ENCODE results near the gene COX7A1. TPM values are rescaled to one million over a fixed set of nuclear protein-coding genes. Genes with fewer than 3 reads are reported as not detected.
A peak's percentile ranks its signal among the peaks of the same experiment; 100 is the strongest.

The COX7A1 gene
- not detected in 2 replicates for total RNA-seq (2021)
- long read RNA-seq: 0 reads

GRCh38 chr19:36152352-36153091 lies at the start of gene COX7A1:
Gene COX7A1, minus strand, starts transcription at chr19:36152447. Its CDS starts 40 bp downstream, at chr19:36152407.
- H2BK5ac ChIP-seq (ENCODE audit: insufficient read length, low read length): no peak within 1 kb of the TSS
- H3K9me3 ChIP-seq (ENCODE audit: control insufficient read depth, low read depth, low read length): no peaks in the 10 kb centered on the region
- H2BK120ac ChIP-seq (ENCODE audit: low read depth, low read length, poor library complexity, severe bottlenecking): no peak within 1 kb of the TSS
- H3K27ac ChIP-seq (ENCODE audit: insufficient read length, low read depth, low read length): no peak within 1 kb of the TSS
- no peak within 1 kb of the TSS for H4K8ac ChIP-seq (replicated peaks; ENCODE audit: insufficient read length, low read depth, low read length)
- Mint-ChIP-seq H3K4me3 (no peak within 1 kb of the TSS), H3K27me3 (ENCODE audit: low read depth) (no peaks in the 10 kb centered on the region), H3K9me3 (no peaks in the 10 kb centered on the region; a peak in 1 of 5 replicates), H3K4me1 (peaks cover 24% of the 10 kb centered on the region in 2 experiments), H3K27ac (peak within 1 kb of the TSS in 2 of 3 experiments; percentile 66 to 86; a peak in 3 of 7 replicates), H3K36me3 (ENCODE audit: insufficient read depth in 1 of 3, low read depth in 3 of 3) (peaks cover 30 to 58% (median 51%) of the 10 kb centered on the region in 3 experiments; a peak in 6 of 7 replicates)
- no CpG with 5 or more reads among the region's 40 CpGs for WGBS (ENCODE audit: extremely low coverage, insufficient read length, low lambda C conversion rate)
- H2AFZ ChIP-seq (ENCODE audit: low read length): no peak within 1 kb of the TSS
- no peaks in the 10 kb centered on the region for H4K20me1 ChIP-seq (ENCODE audit: control insufficient read depth, insufficient read depth, insufficient read length)
- no peak within 1 kb of the TSS for H3K56ac ChIP-seq (ENCODE audit: insufficient read length, low read depth, low read length)
- no peak within 1 kb of the TSS for H3K4me2 ChIP-seq (ENCODE audit: insufficient read depth, insufficient read length, low read length)
- no peak within 1 kb of the TSS for H3K23ac ChIP-seq (ENCODE audit: insufficient read length, low read depth, low read length)
- H4K5ac ChIP-seq (ENCODE audit: insufficient read length, low read depth, low read length): no peak within 1 kb of the TSS
- no peaks in the 10 kb centered on the region for H3K23me2 ChIP-seq (ENCODE audit: insufficient read length, low read depth, low read length, poor library complexity, severe bottlenecking)
- no peak within 1 kb of the TSS for H2AK5ac ChIP-seq (ENCODE audit: insufficient read length, low read length)
- TF ChIP-seq CTCF (conservative IDR thresholded peaks at IDR 0.05): no peak
- no peak for DNase-seq
- H2BK12ac ChIP-seq (ENCODE audit: insufficient read length, low read depth, low read length): no peak within 1 kb of the TSS
- no peak within 1 kb of the TSS for H3K14ac ChIP-seq (ENCODE audit: insufficient read depth, low read length)
- H3K4ac ChIP-seq (ENCODE audit: low read depth, low read length): no peak within 1 kb of the TSS
- H3T11ph ChIP-seq (ENCODE audit: low read length): no peak within 1 kb of the TSS
- no peak within 1 kb of the TSS for H2BK15ac ChIP-seq (ENCODE audit: low read depth, low read length)
- H3K9ac ChIP-seq (ENCODE audit: extremely low read depth, insufficient read length, low read length): no peak within 1 kb of the TSS
- H2BK20ac ChIP-seq (ENCODE audit: low read depth, low read length, poor library complexity, severe bottlenecking): no peak within 1 kb of the TSS
- H3K4me1 ChIP-seq (ENCODE audit: insufficient read depth, low read length): no peaks in the 10 kb centered on the region
- H3K18ac ChIP-seq (ENCODE audit: insufficient read length, low read depth, low read length): no peak within 1 kb of the TSS
- H3K79me1 ChIP-seq (ENCODE audit: insufficient read depth, low read depth, low read length, poor library complexity, severe bottlenecking): no peaks in the 10 kb centered on the region
- H3K79me2 ChIP-seq (ENCODE audit: insufficient read depth, low read length): no peaks in the 10 kb centered on the region
- no peaks in the 10 kb centered on the region for H3K27me3 ChIP-seq (ENCODE audit: insufficient read depth, low read length)
- no peak within 1 kb of the TSS for H4K91ac ChIP-seq (ENCODE audit: insufficient read length, low read depth, low read length)
